GM21723 (cell line): ENCODE results near the gene PLEKHO2.
A peak's percentile ranks its signal among the peaks of the same experiment; 100 is the strongest.
"Not testable (repeated sequence)": the region's sequence is repeated elsewhere in the genome, so short reads cannot be mapped to it uniquely, and the experiment has no call there.

Source experiments
- ATAC-seq: cut with Tn5 transposase; IDR thresholded peaks from one replicate; pipeline ENCODE4 v1.9.1; 2021; ENCODE audit warnings: mild to moderate bottlenecking, moderate library complexity; ENCODE audit not compliant: unreplicated experiment

Gene PLEKHO2

GRCh38 chr15:64841344-64842095 is at the start of gene PLEKHO2:
Gene PLEKHO2 (plus strand): TSS chr15:64841915. CDS start chr15:64842017, 102 bp downstream.
- peak; percentile 66 for ATAC-seq

GRCh38 chr15:64792282-64792681 is 49.4 kb upstream of the PLEKHO2 start:
- ATAC-seq: no peak

- ATAC-seq: not testable (repeated sequence)
Measured at GRCh38 chr15:64795299-64795698, 46.4 kb upstream of the PLEKHO2 start.

- not testable (repeated sequence) for ATAC-seq
Measured at GRCh38 chr15:64795921-64796320, 45.8 kb upstream of the PLEKHO2 start.

GRCh38 chr15:64798905-64799304 is 42.8 kb upstream of the PLEKHO2 start:
- ATAC-seq: not testable (repeated sequence)

GRCh38 chr15:64800476-64800875 is 41.2 kb upstream of the PLEKHO2 start:
- no peak for ATAC-seq

GRCh38 chr15:64803526-64803925 is 38.2 kb upstream of the PLEKHO2 start:
- ATAC-seq: no peak

GRCh38 chr15:64804619-64805018 is 37.1 kb upstream of the PLEKHO2 start:
- ATAC-seq: no peak

- ATAC-seq: no peak
Measured at GRCh38 chr15:64806509-64806908, 35.2 kb upstream of the PLEKHO2 start.

GRCh38 chr15:64807051-64807749 is 34.5 kb upstream of the PLEKHO2 start:
- no peak for ATAC-seq

GRCh38 chr15:64807751-64808222 is 33.9 kb upstream of the PLEKHO2 start:
- ATAC-seq: no peak

GRCh38 chr15:64808785-64809453 is 32.8 kb upstream of the PLEKHO2 start:
- no peak for ATAC-seq

- ATAC-seq: no peak
Measured at GRCh38 chr15:64809649-64810496, 31.8 kb upstream of the PLEKHO2 start.

- no peak for ATAC-seq
Measured at GRCh38 chr15:64810497-64811326, 31.0 kb upstream of the PLEKHO2 start.

- ATAC-seq: no peak
Measured at GRCh38 chr15:64813075-64813474, 28.6 kb upstream of the PLEKHO2 start.

- not testable (repeated sequence) for ATAC-seq
Measured at GRCh38 chr15:64814283-64814682, 27.4 kb upstream of the PLEKHO2 start.

GRCh38 chr15:64814965-64815364 is 26.8 kb upstream of the PLEKHO2 start:
- ATAC-seq: not testable (repeated sequence)

GRCh38 chr15:64816452-64816851 is 25.3 kb upstream of the PLEKHO2 start:
- ATAC-seq: no peak

- no peak for ATAC-seq
Measured at GRCh38 chr15:64824929-64825430, 16.7 kb upstream of the PLEKHO2 start.
